ENCODE data around the gene ITPR1. TPM values are rescaled to one million over a fixed set of nuclear protein-coding genes. Genes with fewer than 3 reads are reported as not detected.

The ITPR1 gene
- total and polyA plus RNA-seq, 10 of the 15 experiments (the other 5 are each of a cell fraction or from before 2014, with no cell fraction given): 12.2 to 239 (median 28.4) TPM

- DNase-seq (ENCODE audit: low read depth, low spot score): no peak
- RAD21 ChIA-PET (ENCODE audit: unreplicated experiment): interaction anchor here (1.2 to 2.4 kb wide), 2 partner anchors 77 to 221 kb away, joined by 4 to 8 read pairs; no protein-coding TSS in a partner anchor
- 94% methylated on average over 1 of the region's 1 CpG for WGBS (ENCODE audit: insufficient coverage, insufficient replicate concordance, low lambda C conversion rate, missing lambda C conversion rate)
- no peaks in the 10 kb centered on the region for H3K9me3 ChIP-seq (replicated peaks; ENCODE audit: control insufficient read depth, insufficient read depth, low read length)
- CTCF ChIA-PET: interaction anchor here (0.9 to 2.5 kb wide), 14 partner anchors 9 to 221 kb away, joined by 3 to 15 read pairs (median 4); partner anchors contain the start of gene ITPR1
- TF ChIP-seq RCOR1 (conservative IDR thresholded peaks at IDR 0.05; ENCODE audit: low read depth, low read length) (no peak), RAD21 (IDR thresholded peaks at IDR 0.05; ENCODE audit: insufficient read depth, low read depth, low read length) (peak; percentile 55; the same call in 1 of the 2 replicates), SMC3 (IDR thresholded peaks at IDR 0.05; ENCODE audit: borderline replicate concordance, low read length) (peak; percentile 26; the same call in 1 of the 2 replicates), RBBP5 (conservative IDR thresholded peaks at IDR 0.05) (no peak)
- TF ChIP-seq, protein P1, sequence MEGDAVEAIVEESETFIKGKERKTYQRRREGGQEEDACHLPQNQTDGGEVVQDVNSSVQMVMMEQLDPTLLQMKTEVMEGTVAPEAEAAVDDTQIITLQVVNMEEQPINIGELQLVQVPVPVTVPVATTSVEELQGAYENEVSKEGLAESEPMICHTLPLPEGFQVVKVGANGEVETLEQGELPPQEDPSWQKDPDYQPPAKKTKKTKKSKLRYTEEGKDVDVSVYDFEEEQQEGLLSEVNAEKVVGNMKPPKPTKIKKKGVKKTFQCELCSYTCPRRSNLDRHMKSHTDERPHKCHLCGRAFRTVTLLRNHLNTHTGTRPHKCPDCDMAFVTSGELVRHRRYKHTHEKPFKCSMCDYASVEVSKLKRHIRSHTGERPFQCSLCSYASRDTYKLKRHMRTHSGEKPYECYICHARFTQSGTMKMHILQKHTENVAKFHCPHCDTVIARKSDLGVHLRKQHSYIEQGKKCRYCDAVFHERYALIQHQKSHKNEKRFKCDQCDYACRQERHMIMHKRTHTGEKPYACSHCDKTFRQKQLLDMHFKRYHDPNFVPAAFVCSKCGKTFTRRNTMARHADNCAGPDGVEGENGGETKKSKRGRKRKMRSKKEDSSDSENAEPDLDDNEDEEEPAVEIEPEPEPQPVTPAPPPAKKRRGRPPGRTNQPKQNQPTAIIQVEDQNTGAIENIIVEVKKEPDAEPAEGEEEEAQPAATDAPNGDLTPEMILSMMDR (IDR thresholded peaks at IDR 0.05 in 2 of 3, conservative IDR thresholded peaks at IDR 0.05 in 1 of 3; ENCODE audit: control insufficient read depth in 2 of 3, extremely low read depth in 1 of 3, insufficient read depth in 1 of 3, low read depth in 3 of 3, low read length in 3 of 3): peak; percentile 17 to 33 (median 30); a peak in 3 of 6 replicates
- no peak overlapping the region for H3K4me3 ChIP-seq
- in situ Hi-C loops (cut with MboI) (no loop called here), intact Hi-C loops (cut with micrococcal nuclease; ENCODE audit: unreplicated experiment) (loop anchor here (2.0 kb wide), 1 partner anchor 221 kb away; no protein-coding TSS in a partner anchor)
- no peak overlapping the region for H3K4me2 ChIP-seq (ENCODE audit: control insufficient read depth, insufficient read depth)
- POLR2A ChIA-PET: interaction anchor here (0.5 to 0.6 kb wide), 2 partner anchors 18 to 79 kb away, joined by 4 to 7 read pairs; partner anchors contain the start of gene ITPR1
- no peak overlapping the region for H3K27ac ChIP-seq (ENCODE audit: control insufficient read depth, insufficient read depth)
- peaks cover 5% of the 10 kb centered on the region; the same call in 1 of the 2 replicates for H4K20me1 ChIP-seq (ENCODE audit: control insufficient read depth, insufficient read depth)
- H3K79me2 ChIP-seq (ENCODE audit: control insufficient read depth, insufficient read depth, low read length): no peaks in the 10 kb centered on the region; the same call in 1 of the 2 replicates
- no peaks in the 10 kb centered on the region for H3K27me3 ChIP-seq (replicated peaks in 1 of 2; ENCODE audit: control insufficient read depth in 2 of 2, insufficient read depth in 2 of 2, low read length in 1 of 2)
- peak; percentile 77 for ATAC-seq
- no peak overlapping the region for H3K9ac ChIP-seq (ENCODE audit: control insufficient read depth, insufficient read depth, low read length)
- FAIRE-seq: peak; percentile 35
- no peak overlapping the region for H2AFZ ChIP-seq (ENCODE audit: control insufficient read depth, low read depth, low read length)
- no peaks in the 10 kb centered on the region; a peak in 1 of 4 replicates for H3K36me3 ChIP-seq (ENCODE audit: control insufficient read depth in 2 of 2, insufficient read depth in 2 of 2, low read length in 1 of 2)
- H3K4me1 ChIP-seq (ENCODE audit: control insufficient read depth, insufficient read depth, low read length): no peaks in the 10 kb centered on the region; the same call in 1 of the 2 replicates
- SMC1A ChIA-PET (ENCODE audit: uncharacterized antibody, unreplicated experiment): interaction anchor here (0.6 to 3.7 kb wide), 8 partner anchors 12 to 488 kb away, joined by 3 to 15 read pairs (median 4); no protein-coding TSS in a partner anchor
- no TSS peak for BruUV-seq (replicated peaks)
These were observed 78.7 kb downstream of the ITPR1 start for GRCh38 chr3:4571690-4572334.

Measured in GM12878 (cell line).